SK-N-SH treated with all-trans-retinoic acid at 6 μM for 48 hours (cell line): ENCODE results near the gene EBF3.

Source experiments
- ATAC-seq: fragments of 200-7000 bp; cut with Tn5 transposase; 3 replicates; pipeline ENCODE4 v1.9.1; 2020; ENCODE audit warnings: mild to moderate bottlenecking, moderate library complexity
- ARNTL ChIP-seq: fragments of 450-650 bp; formaldehyde crosslinking; IDR thresholded peaks from 2 replicates; pipeline ENCODE4 v1.5.0; 2020; ENCODE audit warnings: low read depth, mild to moderate bottlenecking, moderate library complexity, borderline replicate concordance
- ESRRG ChIP-seq: fragments of 250-450 bp; sonication (Bioruptor Pico); IDR thresholded peaks from 2 replicates; pipeline ENCODE4 v1.6.1; 2021; ENCODE audit warnings: mild to moderate bottlenecking
- GLIS3 ChIP-seq: fragments of 250-450 bp; sonication (Bioruptor Pico); IDR thresholded peaks from 2 replicates; pipeline ENCODE4 v1.5.0; 2020; ENCODE audit warnings: mild to moderate bottlenecking, moderate library complexity
- OSR1 ChIP-seq: fragments of 250-450 bp; sonication (Bioruptor Pico); IDR thresholded peaks from 2 replicates; pipeline ENCODE4 v1.8.0; 2022; ENCODE audit warnings: moderate library complexity, mild to moderate bottlenecking, inconsistent platforms
- PPARA ChIP-seq: fragments of 250-450 bp; sonication (Bioruptor Pico); IDR thresholded peaks from 2 replicates; pipeline ENCODE4 v1.5.0; 2020; ENCODE audit warnings: mild to moderate bottlenecking, borderline replicate concordance
- SNAI2 ChIP-seq: fragments of 250-450 bp; sonication (Bioruptor Pico); IDR thresholded peaks from 2 replicates; pipeline ENCODE4 v1.5.0; 2020; ENCODE audit warnings: mild to moderate bottlenecking, moderate library complexity
- TOX ChIP-seq: fragments of 250-450 bp; sonication (Bioruptor Pico); IDR thresholded peaks from 2 replicates; pipeline ENCODE4 v1.8.0; 2021; ENCODE audit warnings: mild to moderate bottlenecking, moderate library complexity, borderline replicate concordance
- ZC3H10 ChIP-seq: fragments of 250-450 bp; sonication (Bioruptor Pico); IDR thresholded peaks from 2 replicates; pipeline ENCODE4 v1.5.1; 2021; ENCODE audit warnings: mild to moderate bottlenecking, moderate library complexity
- ZNF565 ChIP-seq: fragments of 450-650 bp; formaldehyde crosslinking; conservative IDR thresholded peaks from 2 replicates; pipeline ENCODE4 v1.5.0; 2020; ENCODE audit warnings: low read depth, mild to moderate bottlenecking, moderate library complexity
- ZNF70 ChIP-seq: fragments of 450-650 bp; formaldehyde crosslinking; IDR thresholded peaks from 2 replicates; pipeline ENCODE4 v1.5.0; 2020; ENCODE audit warnings: mild to moderate bottlenecking, moderate library complexity
- ZNF8 ChIP-seq: fragments of 450-650 bp; formaldehyde crosslinking; IDR thresholded peaks from 2 replicates; pipeline ENCODE4 v1.5.0; 2020; ENCODE audit warnings: mild to moderate bottlenecking, moderate library complexity
- TF ChIP-seq, protein P1 (sequence below): fragments of 250-450 bp; sonication (Bioruptor Pico); IDR thresholded peaks from 2 replicates; pipeline ENCODE4 v1.8.0; 2020; ENCODE audit warnings: mild to moderate bottlenecking, moderate library complexity, borderline replicate concordance
- TF ChIP-seq, protein P2 (sequence below): fragments of 250-450 bp; sonication (Bioruptor Pico); IDR thresholded peaks from 2 replicates; pipeline ENCODE4 v1.5.1; 2021; ENCODE audit warnings: mild to moderate bottlenecking, moderate library complexity
- TF ChIP-seq, protein P3 (sequence below): fragments of 250-450 bp; sonication (Bioruptor Pico); IDR thresholded peaks from 2 replicates; pipeline ENCODE4 v1.8.0; 2021; ENCODE audit warnings: low read depth, mild to moderate bottlenecking, moderate library complexity, borderline replicate concordance
- TF ChIP-seq, protein P4 (sequence below): fragments of 250-450 bp; sonication (Bioruptor Pico); IDR thresholded peaks from 2 replicates; pipeline ENCODE4 v1.5.1; 2020; ENCODE audit warnings: low read depth, mild to moderate bottlenecking, moderate library complexity
- TF ChIP-seq, protein P5 (sequence below): fragments of 250-450 bp; sonication (Bioruptor Pico); IDR thresholded peaks from 2 replicates; pipeline ENCODE4 v1.5.0; 2020; ENCODE audit warnings: mild to moderate bottlenecking, moderate library complexity

The EBF3 gene

DNA sequence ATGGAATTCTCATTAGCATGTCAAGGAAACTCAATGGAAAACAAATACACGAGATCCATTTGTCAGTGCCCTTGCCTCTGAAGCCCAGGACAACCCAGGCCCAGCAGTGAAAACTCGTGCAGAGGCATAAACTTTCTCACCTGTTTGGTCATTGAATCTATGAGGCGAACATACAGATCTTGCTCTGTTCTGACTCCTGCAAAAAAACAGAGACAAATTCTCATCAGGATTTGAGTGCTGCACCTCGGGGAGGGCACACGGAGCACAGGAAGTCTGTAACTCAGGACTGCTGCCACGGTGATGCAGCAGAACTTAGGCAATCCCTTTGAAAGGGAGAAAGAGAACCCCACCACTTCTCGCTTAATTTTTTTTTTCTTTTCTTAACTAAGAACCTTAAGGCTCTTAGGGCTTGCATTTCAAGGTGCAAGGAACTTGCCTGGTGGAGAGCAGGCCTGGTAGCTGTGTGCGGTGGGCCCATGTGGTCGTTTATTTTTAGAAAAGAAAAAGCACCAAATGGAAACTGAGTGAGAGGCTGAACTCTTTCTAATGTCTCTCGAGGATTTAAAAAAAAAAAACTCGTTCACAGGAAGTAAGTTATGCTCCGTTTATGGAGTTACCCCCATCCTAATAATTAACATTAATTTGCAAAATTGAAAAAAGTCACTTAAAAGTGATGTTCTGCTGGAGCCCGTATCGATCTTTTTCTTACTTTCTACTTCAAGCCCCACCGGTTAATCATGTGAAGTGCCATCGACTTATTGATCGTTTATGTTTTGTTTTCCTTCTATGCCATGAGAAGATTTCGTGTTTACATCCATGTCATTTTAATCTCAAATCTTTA lies 1.8 kb downstream of the EBF3 start:
- no peak; the same call in 1 of the 3 replicates for ATAC-seq
- TF ChIP-seq ESRRG (CRISPR knock-in tag) (no peak), ZNF70 (CRISPR knock-in tag) (no peak), ZNF565 (CRISPR knock-in tag) (no peak), SNAI2 (no peak)
- TF ChIP-seq, protein P1, sequence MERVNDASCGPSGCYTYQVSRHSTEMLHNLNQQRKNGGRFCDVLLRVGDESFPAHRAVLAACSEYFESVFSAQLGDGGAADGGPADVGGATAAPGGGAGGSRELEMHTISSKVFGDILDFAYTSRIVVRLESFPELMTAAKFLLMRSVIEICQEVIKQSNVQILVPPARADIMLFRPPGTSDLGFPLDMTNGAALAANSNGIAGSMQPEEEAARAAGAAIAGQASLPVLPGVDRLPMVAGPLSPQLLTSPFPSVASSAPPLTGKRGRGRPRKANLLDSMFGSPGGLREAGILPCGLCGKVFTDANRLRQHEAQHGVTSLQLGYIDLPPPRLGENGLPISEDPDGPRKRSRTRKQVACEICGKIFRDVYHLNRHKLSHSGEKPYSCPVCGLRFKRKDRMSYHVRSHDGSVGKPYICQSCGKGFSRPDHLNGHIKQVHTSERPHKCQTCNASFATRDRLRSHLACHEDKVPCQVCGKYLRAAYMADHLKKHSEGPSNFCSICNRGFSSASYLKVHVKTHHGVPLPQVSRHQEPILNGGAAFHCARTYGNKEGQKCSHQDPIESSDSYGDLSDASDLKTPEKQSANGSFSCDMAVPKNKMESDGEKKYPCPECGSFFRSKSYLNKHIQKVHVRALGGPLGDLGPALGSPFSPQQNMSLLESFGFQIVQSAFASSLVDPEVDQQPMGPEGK (CRISPR knock-in tag) = no peak
- TF ChIP-seq, protein P2, sequence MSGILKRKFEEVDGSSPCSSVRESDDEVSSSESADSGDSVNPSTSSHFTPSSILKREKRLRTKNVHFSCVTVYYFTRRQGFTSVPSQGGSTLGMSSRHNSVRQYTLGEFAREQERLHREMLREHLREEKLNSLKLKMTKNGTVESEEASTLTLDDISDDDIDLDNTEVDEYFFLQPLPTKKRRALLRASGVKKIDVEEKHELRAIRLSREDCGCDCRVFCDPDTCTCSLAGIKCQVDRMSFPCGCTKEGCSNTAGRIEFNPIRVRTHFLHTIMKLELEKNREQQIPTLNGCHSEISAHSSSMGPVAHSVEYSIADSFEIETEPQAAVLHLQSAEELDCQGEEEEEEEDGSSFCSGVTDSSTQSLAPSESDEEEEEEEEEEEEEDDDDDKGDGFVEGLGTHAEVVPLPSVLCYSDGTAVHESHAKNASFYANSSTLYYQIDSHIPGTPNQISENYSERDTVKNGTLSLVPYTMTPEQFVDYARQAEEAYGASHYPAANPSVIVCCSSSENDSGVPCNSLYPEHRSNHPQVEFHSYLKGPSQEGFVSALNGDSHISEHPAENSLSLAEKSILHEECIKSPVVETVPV (CRISPR knock-in tag) = no peak
- TF ChIP-seq, protein P3, sequence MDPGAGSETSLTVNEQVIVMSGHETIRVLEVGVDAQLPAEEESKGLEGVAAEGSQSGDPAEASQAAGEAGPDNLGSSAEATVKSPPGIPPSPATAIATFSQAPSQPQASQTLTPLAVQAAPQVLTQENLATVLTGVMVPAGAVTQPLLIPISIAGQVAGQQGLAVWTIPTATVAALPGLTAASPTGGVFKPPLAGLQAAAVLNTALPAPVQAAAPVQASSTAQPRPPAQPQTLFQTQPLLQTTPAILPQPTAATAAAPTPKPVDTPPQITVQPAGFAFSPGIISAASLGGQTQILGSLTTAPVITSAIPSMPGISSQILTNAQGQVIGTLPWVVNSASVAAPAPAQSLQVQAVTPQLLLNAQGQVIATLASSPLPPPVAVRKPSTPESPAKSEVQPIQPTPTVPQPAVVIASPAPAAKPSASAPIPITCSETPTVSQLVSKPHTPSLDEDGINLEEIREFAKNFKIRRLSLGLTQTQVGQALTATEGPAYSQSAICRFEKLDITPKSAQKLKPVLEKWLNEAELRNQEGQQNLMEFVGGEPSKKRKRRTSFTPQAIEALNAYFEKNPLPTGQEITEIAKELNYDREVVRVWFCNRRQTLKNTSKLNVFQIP (CRISPR knock-in tag) = no peak
- TF ChIP-seq, all 23 proteins: peak for 0

DNA sequence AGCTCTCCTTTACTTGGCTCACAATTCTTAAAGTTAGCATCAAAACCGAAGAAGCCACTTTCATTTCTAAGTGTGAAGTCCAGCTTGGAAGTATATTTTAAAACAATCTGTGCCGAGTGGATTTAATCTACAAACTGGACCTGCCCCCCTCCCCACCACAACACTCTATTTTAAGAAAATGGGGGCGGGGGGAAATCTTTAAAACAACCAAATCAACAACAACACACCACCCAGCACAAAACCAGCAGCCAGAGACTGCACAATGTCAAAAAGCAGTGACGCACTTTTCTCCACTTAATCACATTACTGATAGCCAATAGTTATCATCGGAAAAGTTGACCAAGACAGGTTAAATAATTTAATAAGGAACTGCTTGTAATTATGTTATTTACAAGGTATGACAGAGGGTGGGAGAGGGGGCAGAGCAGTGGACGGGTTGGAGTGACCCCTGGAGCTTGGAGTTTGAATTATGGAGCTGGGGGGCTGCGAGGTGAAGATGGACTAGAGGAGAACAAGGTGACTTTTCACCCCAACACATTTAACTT lies 2.8 kb downstream of the EBF3 start:
- TF ChIP-seq PPARA (no peak), ZNF565 (CRISPR knock-in tag) (no peak), GLIS3 (no peak), TOX (CRISPR knock-in tag) (no peak), ZC3H10 (CRISPR knock-in tag) (no peak), OSR1 (CRISPR knock-in tag) (no peak), ESRRG (CRISPR knock-in tag) (no peak), ARNTL (CRISPR knock-in tag) (no peak), ZNF8 (no peak)
- TF ChIP-seq, protein P4, sequence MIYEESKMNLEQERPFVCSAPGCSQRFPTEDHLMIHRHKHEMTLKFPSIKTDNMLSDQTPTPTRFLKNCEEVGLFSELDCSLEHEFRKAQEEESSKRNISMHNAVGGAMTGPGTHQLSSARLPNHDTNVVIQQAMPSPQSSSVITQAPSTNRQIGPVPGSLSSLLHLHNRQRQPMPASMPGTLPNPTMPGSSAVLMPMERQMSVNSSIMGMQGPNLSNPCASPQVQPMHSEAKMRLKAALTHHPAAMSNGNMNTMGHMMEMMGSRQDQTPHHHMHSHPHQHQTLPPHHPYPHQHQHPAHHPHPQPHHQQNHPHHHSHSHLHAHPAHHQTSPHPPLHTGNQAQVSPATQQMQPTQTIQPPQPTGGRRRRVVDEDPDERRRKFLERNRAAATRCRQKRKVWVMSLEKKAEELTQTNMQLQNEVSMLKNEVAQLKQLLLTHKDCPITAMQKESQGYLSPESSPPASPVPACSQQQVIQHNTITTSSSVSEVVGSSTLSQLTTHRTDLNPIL (CRISPR knock-in tag) = no peak
- TF ChIP-seq, protein P2 (CRISPR knock-in tag) = no peak
- TF ChIP-seq, protein P3 (CRISPR knock-in tag) = no peak
- TF ChIP-seq, protein P5, sequence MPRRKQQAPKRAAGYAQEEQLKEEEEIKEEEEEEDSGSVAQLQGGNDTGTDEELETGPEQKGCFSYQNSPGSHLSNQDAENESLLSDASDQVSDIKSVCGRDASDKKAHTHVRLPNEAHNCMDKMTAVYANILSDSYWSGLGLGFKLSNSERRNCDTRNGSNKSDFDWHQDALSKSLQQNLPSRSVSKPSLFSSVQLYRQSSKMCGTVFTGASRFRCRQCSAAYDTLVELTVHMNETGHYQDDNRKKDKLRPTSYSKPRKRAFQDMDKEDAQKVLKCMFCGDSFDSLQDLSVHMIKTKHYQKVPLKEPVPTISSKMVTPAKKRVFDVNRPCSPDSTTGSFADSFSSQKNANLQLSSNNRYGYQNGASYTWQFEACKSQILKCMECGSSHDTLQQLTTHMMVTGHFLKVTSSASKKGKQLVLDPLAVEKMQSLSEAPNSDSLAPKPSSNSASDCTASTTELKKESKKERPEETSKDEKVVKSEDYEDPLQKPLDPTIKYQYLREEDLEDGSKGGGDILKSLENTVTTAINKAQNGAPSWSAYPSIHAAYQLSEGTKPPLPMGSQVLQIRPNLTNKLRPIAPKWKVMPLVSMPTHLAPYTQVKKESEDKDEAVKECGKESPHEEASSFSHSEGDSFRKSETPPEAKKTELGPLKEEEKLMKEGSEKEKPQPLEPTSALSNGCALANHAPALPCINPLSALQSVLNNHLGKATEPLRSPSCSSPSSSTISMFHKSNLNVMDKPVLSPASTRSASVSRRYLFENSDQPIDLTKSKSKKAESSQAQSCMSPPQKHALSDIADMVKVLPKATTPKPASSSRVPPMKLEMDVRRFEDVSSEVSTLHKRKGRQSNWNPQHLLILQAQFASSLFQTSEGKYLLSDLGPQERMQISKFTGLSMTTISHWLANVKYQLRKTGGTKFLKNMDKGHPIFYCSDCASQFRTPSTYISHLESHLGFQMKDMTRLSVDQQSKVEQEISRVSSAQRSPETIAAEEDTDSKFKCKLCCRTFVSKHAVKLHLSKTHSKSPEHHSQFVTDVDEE (CRISPR knock-in tag) = no peak
- TF ChIP-seq, protein P1 (CRISPR knock-in tag) = no peak
- ATAC-seq = no peak
